Bronchial epithelial cell (primary cell): ENCODE results near the gene MS4A4A. TPM values are rescaled to one million over a fixed set of nuclear protein-coding genes. Genes with fewer than 3 reads are reported as not detected.
"Not testable (repeated sequence)": the region's sequence is repeated elsewhere in the genome, so short reads cannot be mapped to it uniquely, and the experiment has no call there.

Source experiments
- DNase-seq: peaks from one replicate; pipeline ENCODE4 v3.0.0-alpha.2; 2010; ENCODE audit warnings: low read depth
- FAIRE-seq: peaks from 2 replicates; lab custom pipeline; 2011; peaks lifted over from hg19 to GRCh38; lab: Jason Lieb, UNC
- H3K27me3 ChIP-seq: 2 replicates; pipeline ENCODE4 v1.5.1; 2011; ENCODE audit warnings: low read length; ENCODE audit not compliant: control insufficient read depth, insufficient read depth
- H3K36me3 ChIP-seq: 2 replicates; pipeline ENCODE4 v1.5.1; 2011; ENCODE audit warnings: low read length; ENCODE audit not compliant: control insufficient read depth, insufficient read depth
- H3K4me3 ChIP-seq: 2 replicates; pipeline ENCODE4 v1.5.1; 2011; ENCODE audit warnings: mild to moderate bottlenecking, low read depth, low read length, control low read depth
- CTCF ChIP-seq: IDR thresholded peaks from 2 replicates; pipeline ENCODE4 v1.5.1; 2011; ENCODE audit warnings: mild to moderate bottlenecking, moderate library complexity, low read length, control low read depth, inconsistent platforms; ENCODE audit not compliant: insufficient read depth, severe bottlenecking
- total RNA-seq: library from RNA; depleted of rRNA; stranded (reverse); fragments of >200 nt; gene quantifications from 2 replicates; pipeline ENCODE4 v1.2.1, GENCODE V29; 2014

The MS4A4A gene
- total RNA-seq, 1 donor from 2014 or later = not detected

- Histone ChIP-seq H3K4me3 (no peak overlapping the region), H3K27me3 (no peaks in the 10 kb centered on the region), H3K36me3 (no peaks in the 10 kb centered on the region)
- TF ChIP-seq CTCF = no peak
- no peak for DNase-seq
- no peak for FAIRE-seq
Observed at GRCh38 chr11:60288531-60288930, 8.1 kb downstream of the MS4A4A start.

GRCh38 chr11:60292145-60292544 is 11.7 kb downstream of the MS4A4A start:
- Histone ChIP-seq H3K4me3 (no peak overlapping the region), H3K36me3 (no peaks in the 10 kb centered on the region), H3K27me3 (no peaks in the 10 kb centered on the region)
- DNase-seq = no peak
- TF ChIP-seq CTCF = no peak
- no peak for FAIRE-seq

GRCh38 chr11:60301178-60301577 is 20.7 kb downstream of the MS4A4A start:
- Histone ChIP-seq H3K27me3 (no peaks in the 10 kb centered on the region), H3K36me3 (no peaks in the 10 kb centered on the region), H3K4me3 (no peak overlapping the region)
- FAIRE-seq = no peak
- TF ChIP-seq CTCF = no peak
- no peak for DNase-seq

- FAIRE-seq, H3K27me3 ChIP-seq, DNase-seq, H3K4me3 ChIP-seq, H3K36me3 ChIP-seq: not testable (repeated sequence)
Observed at GRCh38 chr11:60301884-60302283, 21.4 kb downstream of the MS4A4A start.

- TF ChIP-seq CTCF = no peak
- DNase-seq (peak; percentile 13), FAIRE-seq (no peak)
- no peaks in the 10 kb centered on the region for H3K36me3 ChIP-seq
- H3K27me3 ChIP-seq = no peaks in the 10 kb centered on the region
- no peak overlapping the region for H3K4me3 ChIP-seq
Observed at GRCh38 chr11:60303661-60304060, 23.2 kb downstream of the MS4A4A start.

- no peak for TF ChIP-seq CTCF
- FAIRE-seq (no peak), DNase-seq (peak; percentile 74)
- Histone ChIP-seq H3K4me3 (no peak overlapping the region), H3K27me3 (no peaks in the 10 kb centered on the region), H3K36me3 (no peaks in the 10 kb centered on the region)
Observed at GRCh38 chr11:60305906-60306619, 25.6 kb downstream of the MS4A4A start.
